GM18858 (cell line): ENCODE results near the gene PLIN4.

Experiments
- ATAC-seq: cut with Tn5 transposase; IDR thresholded peaks from one replicate; pipeline ENCODE4 v1.9.1; 2021; ENCODE audit not compliant: unreplicated experiment

The PLIN4 gene

DNA sequence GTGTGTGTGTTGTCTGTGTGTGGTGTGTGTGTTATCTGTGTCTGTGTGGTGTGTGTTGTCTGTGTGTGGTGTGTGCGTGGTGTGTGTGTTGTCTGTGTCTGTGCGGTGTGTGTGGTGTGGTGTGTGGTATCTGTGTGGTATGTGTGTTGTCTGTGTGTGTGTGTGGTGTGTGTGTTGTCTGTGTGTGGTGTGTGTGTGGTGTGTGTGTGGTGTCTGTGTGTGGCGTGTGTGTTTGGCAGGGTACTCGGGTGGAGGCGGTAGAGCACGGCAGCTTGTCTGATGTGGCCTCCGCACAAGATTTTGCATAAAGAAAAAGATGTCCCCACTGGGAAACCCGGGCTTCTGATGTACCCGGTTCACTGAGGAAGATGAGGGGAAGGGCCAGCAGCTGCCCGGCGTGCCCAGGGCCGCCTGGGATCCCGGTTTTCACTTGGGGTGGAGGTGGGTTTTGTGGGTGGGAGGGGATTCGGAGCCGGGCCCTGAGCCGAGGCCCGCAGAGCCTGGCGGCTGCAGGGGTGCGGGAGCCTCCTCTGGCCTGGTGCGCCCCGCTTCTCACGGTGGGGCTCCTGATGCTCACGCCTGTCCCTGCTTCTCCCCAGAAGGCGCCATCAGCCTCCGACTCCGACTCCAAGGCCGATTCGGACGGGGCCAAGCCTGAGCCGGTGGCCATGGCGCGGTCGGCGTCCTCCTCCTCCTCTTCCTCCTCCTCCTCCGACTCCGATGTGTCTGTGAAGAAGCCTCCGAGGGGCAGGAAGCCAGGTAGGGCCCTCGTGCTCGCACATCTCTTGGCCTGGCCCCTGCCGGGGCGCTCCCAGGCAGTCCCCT is 25.0 kb downstream of the PLIN4 start:
- ATAC-seq = no peak

DNA sequence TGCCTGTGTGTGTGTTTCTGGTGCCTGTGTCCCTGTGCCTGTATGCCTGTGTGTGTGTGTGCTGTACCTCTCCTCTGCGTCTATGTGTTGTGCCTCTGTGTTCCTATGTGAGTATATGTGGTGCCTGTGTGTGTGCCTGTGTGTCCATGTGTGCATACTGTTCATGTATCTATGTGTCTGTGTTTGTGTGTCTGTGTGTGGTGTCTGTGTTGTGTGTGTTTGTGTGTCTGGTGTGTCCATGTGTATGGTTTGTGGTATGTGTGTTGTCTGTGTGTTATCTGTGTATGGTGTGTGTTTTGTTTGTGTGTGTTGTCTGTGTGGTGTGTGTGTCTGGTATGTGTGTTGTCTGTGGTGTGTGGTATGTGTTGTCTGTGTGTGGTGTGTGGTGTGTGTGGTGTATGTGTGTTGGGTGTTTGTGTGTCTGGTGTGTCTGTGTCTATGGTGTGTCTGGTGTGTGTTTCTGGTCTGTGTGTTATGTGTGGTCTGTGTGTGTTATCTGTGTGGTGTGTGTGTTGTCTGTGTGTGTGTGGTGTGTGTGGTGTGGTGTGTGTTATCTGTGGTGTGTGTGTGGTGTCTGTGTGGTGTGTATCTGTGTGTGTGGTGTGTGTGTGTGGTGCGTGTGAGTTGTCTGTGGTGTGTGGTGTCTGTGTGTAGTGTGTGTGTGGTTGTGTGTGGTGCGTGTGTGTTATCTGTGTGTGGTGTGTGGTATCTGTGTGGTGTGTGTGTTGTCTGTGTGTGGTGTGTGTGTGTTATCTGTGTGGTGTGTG is 25.8 kb downstream of the PLIN4 start:
- ATAC-seq = no peak

DNA sequence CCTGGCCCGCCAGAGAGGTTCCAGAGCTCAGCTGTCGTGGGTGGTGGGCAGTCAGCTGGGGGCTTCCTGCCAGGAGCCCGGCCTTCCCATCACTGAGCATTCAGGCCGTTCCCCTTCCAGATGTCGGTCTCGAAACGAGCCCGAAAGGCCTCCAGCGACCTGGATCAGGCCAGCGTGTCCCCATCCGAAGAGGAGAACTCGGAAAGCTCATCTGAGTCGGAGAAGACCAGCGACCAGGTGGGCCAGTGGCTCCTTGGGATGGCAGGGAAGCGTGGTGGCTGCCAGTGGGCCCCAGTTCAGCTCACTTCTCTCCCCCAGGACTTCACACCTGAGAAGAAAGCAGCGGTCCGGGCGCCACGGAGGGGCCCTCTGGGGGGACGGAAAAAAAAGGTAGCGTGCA is 26.8 kb downstream of the PLIN4 start:
- ATAC-seq = no peak

DNA sequence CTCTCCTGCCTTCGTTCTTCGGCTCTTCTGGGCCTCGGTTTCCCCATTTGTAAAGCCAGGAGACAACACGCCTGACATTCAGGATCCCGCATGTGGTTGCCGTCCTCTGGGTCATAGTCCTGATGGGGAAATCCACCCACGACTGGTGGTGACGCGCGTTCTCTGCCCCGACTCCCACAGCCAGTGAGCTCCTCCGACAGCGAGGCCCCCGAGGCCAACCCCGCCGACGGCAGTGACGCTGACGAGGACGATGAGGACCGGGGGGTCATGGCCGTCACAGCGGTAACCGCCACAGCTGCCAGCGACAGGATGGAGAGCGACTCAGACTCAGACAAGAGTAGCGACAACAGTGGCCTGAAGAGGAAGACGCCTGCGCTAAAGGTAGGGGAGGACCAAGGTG is 29.8 kb downstream of the PLIN4 start:
- no peak for ATAC-seq

DNA sequence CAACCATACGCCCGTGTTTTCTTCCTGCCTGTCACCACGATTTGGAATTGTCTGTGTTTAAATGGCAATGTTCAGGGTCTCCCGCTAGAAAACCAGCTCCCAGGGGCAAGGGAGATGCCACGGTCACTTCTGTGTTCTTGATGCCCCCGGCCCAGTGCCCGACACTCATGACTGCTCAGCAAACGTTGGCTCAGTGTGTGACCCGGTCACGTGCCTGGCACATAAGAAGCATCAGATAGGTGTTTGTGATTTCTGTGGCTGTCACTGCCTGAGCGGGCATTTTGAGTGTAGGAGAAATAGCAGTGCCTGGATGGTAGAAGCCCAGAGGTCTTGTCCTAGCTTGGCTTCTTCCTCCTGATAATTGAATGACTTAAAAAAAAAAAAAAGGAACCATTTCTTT is 30.7 kb downstream of the PLIN4 start:
- ATAC-seq = no peak

DNA sequence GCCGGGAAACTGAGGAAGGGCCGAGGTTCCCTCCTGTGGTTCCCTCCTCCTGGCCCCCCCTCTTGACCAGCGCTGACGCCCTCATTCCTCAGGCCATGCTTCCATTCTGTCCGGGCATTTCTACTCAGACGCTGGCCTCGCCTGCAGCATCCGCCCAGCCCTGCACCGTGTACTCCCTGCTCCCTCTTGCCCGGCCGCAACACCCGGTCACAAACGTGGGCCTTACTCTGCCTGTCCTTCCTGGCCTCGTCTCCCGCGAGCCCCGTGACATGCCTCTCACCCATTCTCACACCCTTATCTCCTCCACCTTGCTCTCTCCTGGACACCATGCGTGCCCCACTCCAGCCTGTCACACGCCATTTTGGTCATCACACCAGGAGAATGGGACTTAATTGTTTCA is 34.9 kb downstream of the PLIN4 start:
- no peak for ATAC-seq

DNA sequence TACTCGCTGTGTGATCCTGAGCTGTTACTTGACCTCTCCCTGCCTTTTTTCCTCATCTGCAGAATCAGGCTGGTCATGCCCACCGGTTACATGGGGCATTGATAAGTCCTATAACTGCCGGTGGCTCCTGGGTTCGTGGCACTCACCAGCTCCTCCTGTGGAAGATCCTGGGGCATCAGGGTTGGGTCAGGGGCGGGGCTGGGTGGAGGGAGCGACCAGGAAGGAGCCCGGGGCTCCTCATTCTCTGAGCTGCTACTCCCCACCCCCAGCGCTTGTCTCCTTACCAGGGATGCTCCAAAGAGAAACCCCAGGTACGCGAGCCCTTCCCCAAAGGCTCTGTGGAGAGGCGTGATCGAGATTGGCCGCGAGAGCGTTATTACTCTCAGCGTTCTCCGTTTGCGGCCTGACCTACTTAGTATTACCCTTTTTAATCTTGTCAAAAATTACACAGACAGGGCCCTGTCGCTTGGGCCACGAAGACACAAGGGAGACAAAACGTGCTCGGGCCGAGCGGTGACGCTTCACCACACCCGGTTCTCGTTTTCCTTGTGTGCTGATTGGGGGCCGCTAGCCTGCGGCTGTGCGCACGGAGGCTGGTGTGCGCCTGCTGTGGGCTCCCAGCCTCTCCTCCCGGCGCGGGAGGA is 35.4 kb downstream of the PLIN4 start:
- no peak for ATAC-seq

DNA sequence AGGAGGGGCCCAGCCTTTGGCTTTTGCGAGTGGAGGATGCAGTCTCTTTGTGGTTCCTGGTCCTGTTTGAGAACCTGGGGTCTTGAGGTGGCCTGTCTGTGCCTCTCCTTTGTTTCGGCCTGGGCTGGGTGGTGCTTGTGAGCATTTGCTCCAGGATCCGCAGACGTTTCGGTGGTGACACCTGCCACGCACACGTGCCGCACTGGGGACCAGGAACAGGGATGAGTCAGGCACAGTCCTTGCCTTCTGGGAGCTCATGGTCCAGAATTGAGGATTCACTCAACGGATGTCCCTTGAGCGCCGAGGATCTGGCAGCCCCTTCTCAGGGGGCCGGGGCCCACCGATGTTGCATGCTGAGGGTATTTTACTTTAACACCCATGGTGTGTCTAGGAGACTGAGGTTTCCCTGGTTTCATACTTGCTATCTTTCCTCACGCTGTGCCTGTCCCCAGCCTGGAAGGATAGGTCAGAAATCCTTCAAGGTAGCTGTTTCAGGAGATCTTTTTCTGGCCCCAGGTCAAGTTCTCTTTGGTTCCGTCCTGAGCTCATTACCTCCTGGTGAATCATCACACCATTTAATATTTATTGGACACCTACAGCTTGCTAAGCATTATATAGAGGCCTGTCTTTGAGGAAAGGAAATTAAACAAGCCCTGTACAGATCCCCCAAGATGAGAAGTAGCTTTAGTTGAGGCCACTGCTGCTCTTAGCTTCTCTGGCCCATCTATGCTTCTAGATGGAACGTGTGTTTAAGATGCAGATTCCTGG is 41.1 kb downstream of the PLIN4 start:
- no peak for ATAC-seq

DNA sequence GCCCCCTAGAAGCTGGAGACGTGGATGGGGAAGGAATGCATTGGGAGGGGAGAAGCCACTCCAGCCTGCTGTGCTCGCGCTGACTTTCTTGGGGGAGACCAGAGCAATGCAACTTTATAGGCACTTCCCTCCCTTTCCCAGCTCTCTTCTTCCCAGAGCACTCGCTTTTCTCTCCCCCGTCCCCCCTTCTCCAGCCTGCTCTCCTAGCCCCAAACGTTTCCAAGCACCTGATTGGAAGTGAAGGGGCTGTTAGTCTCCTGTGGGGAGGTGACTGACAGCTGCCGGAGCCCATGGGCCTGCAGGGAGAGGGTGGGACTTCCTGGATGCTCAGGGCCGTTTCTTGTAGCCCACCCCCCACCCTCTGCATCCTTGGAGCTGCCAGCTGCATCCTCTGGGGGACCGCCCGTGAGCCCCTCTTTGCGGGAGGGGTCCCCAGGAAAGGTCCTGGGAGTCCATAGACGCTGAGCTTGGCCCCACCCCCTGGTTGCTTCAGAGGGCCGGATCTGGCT is 43.7 kb downstream of the PLIN4 start:
- ATAC-seq = no peak

DNA sequence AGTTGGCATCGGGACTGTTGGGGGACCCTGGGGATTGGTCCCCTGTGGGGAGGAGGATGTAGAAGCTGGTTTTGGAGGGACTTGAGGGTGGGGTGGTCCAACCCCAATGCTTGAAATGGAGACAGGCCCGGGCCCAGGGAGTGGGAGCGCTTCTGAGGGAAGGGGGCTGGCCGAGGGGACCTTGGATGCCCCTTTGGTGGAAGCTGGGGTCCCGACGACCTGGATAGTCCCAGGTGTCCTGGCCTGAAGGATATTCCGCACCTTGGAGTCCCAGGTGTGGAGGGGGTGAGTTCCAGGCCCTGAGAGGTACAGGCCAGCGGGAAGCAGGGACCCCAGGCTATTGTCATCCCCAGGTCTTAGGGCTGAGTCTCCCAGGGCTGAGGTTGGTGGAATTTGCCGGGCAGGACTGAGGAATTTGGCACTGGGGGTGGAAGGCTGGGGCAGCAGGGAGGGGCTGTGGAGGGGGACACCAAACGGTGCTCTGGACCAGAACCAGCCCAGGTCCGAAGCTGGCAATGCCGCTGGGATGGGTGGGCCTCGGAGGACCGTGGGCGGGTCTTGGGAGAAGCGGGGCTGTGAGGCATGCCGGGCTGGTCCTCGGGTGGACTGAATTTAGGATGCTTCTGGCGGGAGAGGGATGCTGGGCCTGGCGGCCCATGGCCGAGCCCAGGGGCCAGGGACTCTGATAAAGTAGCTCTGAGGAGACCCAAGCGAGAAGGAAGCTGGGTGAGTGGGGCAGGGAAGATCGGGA is 44.3 kb downstream of the PLIN4 start:
- ATAC-seq = no peak

DNA sequence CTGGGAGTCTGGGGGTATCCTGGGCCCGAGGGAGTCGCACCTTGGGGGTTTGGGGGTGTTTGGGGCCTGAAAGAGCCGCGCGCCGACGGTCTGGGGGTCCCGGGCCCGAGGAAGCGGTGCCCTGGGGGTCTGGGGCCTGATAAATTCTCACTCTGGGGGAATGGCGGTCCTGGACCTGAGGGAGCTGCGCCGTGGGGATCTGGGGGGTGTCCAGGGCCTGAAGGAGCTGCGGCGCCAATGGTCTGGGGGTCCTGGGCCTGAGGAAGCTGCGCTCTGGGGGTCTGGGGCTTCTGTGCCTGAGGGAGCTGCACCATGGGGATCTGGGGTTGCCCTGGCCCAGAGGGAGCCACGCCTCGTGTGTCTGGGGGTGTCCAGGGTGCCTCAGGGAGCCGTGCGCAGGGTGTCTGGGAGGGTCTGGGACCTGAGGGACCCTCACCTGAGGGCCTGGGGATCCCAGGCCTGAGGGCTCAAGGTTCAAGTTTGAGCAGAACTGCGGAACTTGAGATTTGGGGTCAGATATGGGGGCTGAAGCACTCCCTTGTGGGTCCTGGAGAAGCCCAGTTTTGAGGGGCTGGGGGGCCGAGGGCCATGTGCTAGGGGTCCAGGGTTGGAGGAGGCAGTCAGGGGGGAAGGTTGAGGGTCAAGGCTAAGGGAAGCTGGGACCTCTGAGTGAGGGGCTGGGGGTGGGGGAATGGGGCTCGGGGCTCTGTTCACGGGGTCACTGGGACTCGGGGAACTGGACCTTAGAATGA is 45.1 kb downstream of the PLIN4 start:
- ATAC-seq = no peak

DNA sequence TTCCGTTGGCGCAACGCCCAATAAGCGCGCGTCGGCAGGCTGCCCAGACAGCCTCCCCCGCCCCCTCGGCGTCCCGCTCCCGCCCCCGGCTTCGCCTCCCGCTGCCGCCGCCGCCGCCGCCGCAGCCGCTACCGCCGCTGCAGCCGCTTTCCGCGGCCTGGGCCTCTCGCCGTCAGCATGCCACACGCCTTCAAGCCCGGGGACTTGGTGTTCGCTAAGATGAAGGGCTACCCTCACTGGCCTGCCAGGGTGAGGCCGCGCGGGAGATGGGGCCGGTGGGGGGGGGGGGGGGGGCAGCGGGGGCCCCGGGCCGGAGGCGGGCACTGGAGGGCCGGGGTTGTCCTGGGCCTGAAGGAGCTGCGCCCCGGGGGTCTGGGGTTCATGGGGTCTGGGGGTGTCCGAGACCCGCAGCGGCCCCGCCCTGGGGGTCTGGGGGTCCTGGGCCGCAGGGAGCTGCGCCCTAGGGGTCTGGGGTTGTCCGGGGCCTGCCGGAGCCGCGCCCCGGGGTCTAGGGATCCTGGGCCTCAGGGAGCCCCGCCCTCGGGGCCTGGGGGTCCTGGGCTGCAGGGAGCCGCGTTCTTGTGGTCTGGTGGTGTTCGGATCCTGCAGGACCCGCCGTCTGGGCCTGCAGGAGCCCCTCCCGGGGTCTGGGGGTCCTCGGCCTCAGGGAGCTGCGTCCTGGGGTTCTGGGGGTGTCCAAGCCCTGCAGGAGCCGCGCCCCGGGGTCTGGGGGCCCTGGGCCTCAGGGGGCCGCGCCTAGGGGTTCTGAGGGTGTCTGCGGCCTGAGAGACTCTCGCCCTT is 45.9 kb downstream of the PLIN4 start, which contains the start of gene HDGFL2:
Gene HDGFL2, plus strand, starts transcription at position 124 of the 801 bp plus-strand sequence. Its CDS starts 54 bp downstream, at position 178.
- ATAC-seq = no peak

DNA sequence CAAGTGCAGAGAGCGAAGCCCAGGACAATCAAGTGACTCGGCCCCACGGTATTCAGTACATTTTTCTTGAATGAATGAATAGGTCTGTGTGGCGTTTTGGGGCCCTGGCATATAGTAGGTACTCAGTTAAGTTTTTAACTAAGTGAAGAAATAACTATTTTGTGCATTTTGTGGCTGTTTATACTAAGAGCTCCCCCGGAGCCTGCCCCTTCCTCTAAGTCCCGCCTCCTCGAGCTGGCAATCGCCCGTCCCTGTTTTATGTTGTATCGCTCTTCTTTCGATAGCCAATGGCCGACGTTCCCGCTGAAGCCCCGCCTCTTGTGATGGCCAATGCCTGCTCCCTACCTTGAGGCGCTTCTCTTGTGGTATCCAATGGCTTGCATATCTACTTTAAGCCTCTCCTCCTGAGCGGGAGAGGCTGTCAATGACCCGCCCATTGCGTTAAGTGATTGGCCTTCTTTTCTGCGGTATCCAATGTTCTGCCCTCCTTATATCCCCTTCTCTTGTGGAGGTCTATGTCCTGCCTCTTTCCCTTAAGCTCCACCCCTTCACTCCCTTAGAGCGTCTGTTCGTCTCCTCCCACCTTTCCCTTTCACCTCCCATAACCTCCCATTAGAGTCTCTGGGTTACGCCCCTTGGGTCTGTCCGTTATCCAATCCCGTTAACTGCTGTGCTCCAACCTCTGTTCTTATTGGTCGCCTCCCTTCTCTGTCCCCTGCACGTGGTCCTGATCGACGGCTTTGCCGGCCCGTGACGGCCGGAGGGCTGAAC is 46.7 kb downstream of the PLIN4 start:
- ATAC-seq = peak; percentile 88

DNA sequence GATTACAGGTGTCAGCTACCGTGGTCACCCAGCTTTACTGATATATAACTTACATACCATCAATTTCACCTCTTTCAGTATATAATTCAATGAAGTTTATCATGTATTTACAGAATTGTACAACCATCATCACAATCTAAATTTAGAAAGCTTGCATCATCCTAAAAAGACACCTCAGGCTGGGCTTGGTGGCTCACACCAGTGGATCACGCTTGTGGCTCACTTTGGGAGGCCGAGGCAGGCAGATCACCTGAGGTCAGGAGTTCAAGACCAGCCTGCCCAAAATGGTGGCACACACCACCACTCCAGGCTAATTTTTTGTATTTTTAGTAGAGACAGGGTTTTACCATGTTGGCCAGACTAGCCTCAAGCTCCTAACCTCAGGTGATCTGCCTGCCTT is 50.5 kb downstream of the PLIN4 start:
- no peak for ATAC-seq

DNA sequence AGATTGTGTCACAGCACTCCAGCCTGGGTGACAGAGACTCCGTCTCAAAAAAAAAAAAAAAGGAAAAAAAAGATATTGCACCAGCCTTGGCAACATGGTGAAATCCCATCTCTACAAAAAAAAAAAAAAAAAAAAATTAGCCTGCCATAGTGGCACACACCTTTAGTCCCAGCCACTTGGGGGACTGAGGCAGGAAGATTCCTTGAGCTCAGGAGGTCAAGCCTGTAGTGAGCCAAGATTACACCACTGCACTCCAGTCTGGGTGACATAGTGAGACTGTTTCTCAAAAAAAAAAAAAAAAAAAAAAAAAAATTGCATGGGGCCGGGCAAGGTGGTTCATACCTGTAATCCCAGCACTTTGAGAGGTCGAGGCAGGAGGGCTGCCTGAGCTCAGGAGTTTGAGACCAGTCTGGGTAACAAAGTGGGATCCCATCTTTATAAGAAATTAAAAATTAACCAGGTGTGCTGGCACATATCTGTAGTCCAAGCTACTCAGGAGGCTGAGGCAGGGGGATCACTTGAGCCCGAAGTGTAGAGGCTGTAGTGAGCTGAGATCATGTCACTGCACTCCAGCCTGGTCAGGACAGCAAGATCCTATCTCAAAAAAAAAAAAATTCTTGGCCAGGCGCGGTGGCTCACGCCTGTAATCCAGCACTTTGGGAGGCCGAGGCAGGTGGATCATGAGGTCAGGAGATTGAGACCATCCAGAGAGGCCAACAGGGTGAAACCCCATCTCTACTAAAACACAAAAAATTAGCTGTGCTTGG is 53.3 kb downstream of the PLIN4 start:
- no peak for ATAC-seq

DNA sequence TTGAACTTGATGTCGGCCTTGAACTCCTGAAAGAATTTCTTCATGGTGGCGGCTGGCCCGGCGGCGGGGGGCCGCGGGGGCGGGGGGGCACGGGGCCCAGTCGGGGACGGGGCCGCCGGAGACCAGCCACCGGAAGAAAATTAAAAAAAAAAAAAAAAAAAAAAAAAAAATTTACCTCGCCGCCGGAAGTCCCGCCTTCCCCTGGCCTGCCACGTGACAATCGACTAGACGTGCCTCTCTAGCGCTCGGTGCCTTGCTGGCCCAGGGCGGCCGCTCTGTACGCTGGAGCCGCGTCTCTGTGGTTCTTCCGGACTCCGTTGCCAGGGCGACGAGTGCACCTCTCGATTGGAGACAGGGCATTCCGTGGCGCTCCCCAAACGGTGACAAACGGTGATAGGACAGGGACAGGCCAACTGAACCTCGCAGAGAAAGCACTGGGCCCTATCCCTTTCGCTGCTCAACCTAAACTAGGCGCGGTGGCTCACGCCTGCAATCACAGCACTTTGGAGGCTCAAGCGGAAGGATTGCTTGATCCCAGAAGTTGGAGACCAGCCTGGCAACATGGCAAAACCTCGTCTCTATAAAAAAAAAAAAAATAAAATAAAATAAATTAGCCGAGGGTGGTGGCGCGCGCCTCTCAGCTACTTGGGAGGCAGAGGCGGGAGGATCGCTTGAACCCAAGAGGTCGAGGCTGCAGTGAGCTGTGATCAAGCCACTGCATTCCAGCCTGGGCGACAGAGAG is 60.5 kb downstream of the PLIN4 start, which contains the start of gene UBXN6:
Gene UBXN6, minus strand, starts transcription at position 141 of the 742 bp plus-strand sequence. Its CDS starts 97 bp downstream, at position 44.
- peak; percentile 88 for ATAC-seq
